ENCODE data around the gene TMIGD3. TPM values are rescaled to one million over a fixed set of nuclear protein-coding genes. Genes with fewer than 3 reads are reported as not detected.
A peak's percentile ranks its signal among the peaks of the same experiment; 100 is the strongest.

TMIGD3 gene
- total RNA-seq (2021) = not detected in 2 replicates
- Bru-seq, nascent RNA = percentile 6 among the genes with signal in this experiment
- BruChase-seq, experiment 1, labeled RNA remaining after a 2-hour chase = percentile 4 among the genes with signal in this experiment
- BruChase-seq, experiment 2, labeled RNA remaining after a 6-hour chase = percentile 5 among the genes with signal in this experiment
- long read RNA-seq = 0 reads

- Histone ChIP-seq H3K36me3 (ENCODE audit: low read depth) (no peaks in the 10 kb centered on the region), H3K79me2 (ENCODE audit: low read depth) (no peaks in the 10 kb centered on the region), H3K27me3 (ENCODE audit: insufficient read depth, low read depth) (peaks cover 9% of the 10 kb centered on the region; the same call in 1 of the 2 replicates), H3K27ac (no peak within 1 kb of the TSS), H3K4me2 (no peak within 1 kb of the TSS), H3F3A (ENCODE audit: insufficient read depth, low read depth) (peaks cover 20% of the 10 kb centered on the region), H3K9me3 (ENCODE audit: insufficient read depth, low read depth) (no peaks in the 10 kb centered on the region), H3K4me1 (replicated peaks; ENCODE audit: insufficient read depth) (peaks cover 23% of the 10 kb centered on the region), H2AFZ (no peak within 1 kb of the TSS), H3K9me2 (ENCODE audit: insufficient read depth) (no peaks in the 10 kb centered on the region), H3K4me3 (no peak within 1 kb of the TSS), H4K20me1 (ENCODE audit: insufficient read depth) (no peaks in the 10 kb centered on the region)
- CTCF ChIA-PET = interaction anchor here (0.6 kb wide), 1 partner anchor 38 kb away, joined by 3 read pairs; no protein-coding TSS in a partner anchor
- intact Hi-C loops (cut with micrococcal nuclease; ENCODE audit: unreplicated experiment) = no loop called here
- DNase-seq = no peak
- TF ChIP-seq CTCF (conservative IDR thresholded peaks at IDR 0.05) (no peak), EZH2 (IDR thresholded peaks at IDR 0.05; ENCODE audit: low read depth) (no peak)
- POLR2A ChIA-PET (ENCODE audit: unreplicated experiment) = no interaction called here
- BruUV-seq (replicated peaks) = no TSS peak
Measured at GRCh38 chr1:111503585-111504060, at the start of gene TMIGD3, which contains the start of gene ADORA3. TMIGD3 (minus strand) TSS chr1:111503633; CDS start chr1:111503354, 279 bp downstream. ADORA3 (minus strand) TSS chr1:111503633; CDS start chr1:111503354, 279 bp downstream.

- POLR2A ChIA-PET (ENCODE audit: unreplicated experiment) = interaction anchor here (0.6 kb wide), 3 partner anchors 12 to 48 kb away, joined by 3 to 5 read pairs (median 3); no protein-coding TSS in a partner anchor
- H3K9me3 ChIP-seq (ENCODE audit: insufficient read depth, low read depth) = no peaks in the 10 kb centered on the region
- peak overlapping the region; percentile 22; the same call in 1 of the 2 replicates for H3K4me2 ChIP-seq
- no TSS peak for BruUV-seq (replicated peaks)
- H3F3A ChIP-seq (ENCODE audit: insufficient read depth, low read depth) = 0 out of 2 replicates have a peak, but pooled peaks cover 12% of the 10 kb centered on the region
- TF ChIP-seq EZH2 (IDR thresholded peaks at IDR 0.05; ENCODE audit: low read depth) (no peak), CTCF (conservative IDR thresholded peaks at IDR 0.05) (no peak)
- no peaks in the 10 kb centered on the region for H3K27me3 ChIP-seq (ENCODE audit: insufficient read depth, low read depth)
- CTCF ChIA-PET = interaction anchor here (0.6 to 1.0 kb wide), 3 partner anchors 45 to 1793 kb away, joined by 3 to 9 read pairs (median 6); no protein-coding TSS in a partner anchor
- no peak overlapping the region for H2AFZ ChIP-seq
- no peaks in the 10 kb centered on the region for H3K79me2 ChIP-seq (ENCODE audit: low read depth)
- H3K27ac ChIP-seq = peak overlapping the region; percentile 5; the same call in 1 of the 2 replicates
- intact Hi-C loops (cut with micrococcal nuclease; ENCODE audit: unreplicated experiment) = no loop called here
- peak in 1 of 2 experiments; percentile 73 for DNase-seq
- no peaks in the 10 kb centered on the region for H3K9me2 ChIP-seq (ENCODE audit: insufficient read depth)
- H4K20me1 ChIP-seq (ENCODE audit: insufficient read depth) = no peaks in the 10 kb centered on the region
- no peaks in the 10 kb centered on the region for H3K36me3 ChIP-seq (ENCODE audit: low read depth)
- H3K4me1 ChIP-seq (replicated peaks; ENCODE audit: insufficient read depth) = peaks cover 12% of the 10 kb centered on the region
- no peak overlapping the region for H3K4me3 ChIP-seq
Measured at GRCh38 chr1:111553196-111553595, 49.8 kb upstream of the TMIGD3 start.

- no TSS peak for BruUV-seq (replicated peaks)
- Histone ChIP-seq H3F3A (ENCODE audit: insufficient read depth, low read depth) (0 out of 2 replicates have a peak, but pooled peaks cover 12% of the 10 kb centered on the region), H3K4me3 (no peak overlapping the region), H3K4me2 (0 out of 2 replicates have a peak overlapping the region, but pooled peaks have one; percentile 22), H4K20me1 (ENCODE audit: insufficient read depth) (no peaks in the 10 kb centered on the region), H2AFZ (no peak overlapping the region), H3K27me3 (ENCODE audit: insufficient read depth, low read depth) (no peaks in the 10 kb centered on the region), H3K27ac (0 out of 2 replicates have a peak overlapping the region, but pooled peaks have one; percentile 5), H3K9me2 (ENCODE audit: insufficient read depth) (no peaks in the 10 kb centered on the region), H3K36me3 (ENCODE audit: low read depth) (no peaks in the 10 kb centered on the region), H3K4me1 (replicated peaks; ENCODE audit: insufficient read depth) (peaks cover 12% of the 10 kb centered on the region), H3K9me3 (ENCODE audit: insufficient read depth, low read depth) (no peaks in the 10 kb centered on the region), H3K79me2 (ENCODE audit: low read depth) (no peaks in the 10 kb centered on the region)
- POLR2A ChIA-PET (ENCODE audit: unreplicated experiment) = interaction anchor here (0.6 kb wide), 1 partner anchor 48 kb away, joined by 3 read pairs; no protein-coding TSS in a partner anchor
- no peak for DNase-seq
- intact Hi-C loops (cut with micrococcal nuclease; ENCODE audit: unreplicated experiment) = no loop called here
- TF ChIP-seq CTCF (conservative IDR thresholded peaks at IDR 0.05) (no peak), EZH2 (IDR thresholded peaks at IDR 0.05; ENCODE audit: low read depth) (no peak)
- CTCF ChIA-PET = interaction anchor here (1.0 kb wide), 1 partner anchor 45 kb away, joined by 3 read pairs; no protein-coding TSS in a partner anchor
Measured at GRCh38 chr1:111552587-111552986, 49.2 kb upstream of the TMIGD3 start.
